ENCODE results near the gene ICOS.

The ICOS gene

DNA sequence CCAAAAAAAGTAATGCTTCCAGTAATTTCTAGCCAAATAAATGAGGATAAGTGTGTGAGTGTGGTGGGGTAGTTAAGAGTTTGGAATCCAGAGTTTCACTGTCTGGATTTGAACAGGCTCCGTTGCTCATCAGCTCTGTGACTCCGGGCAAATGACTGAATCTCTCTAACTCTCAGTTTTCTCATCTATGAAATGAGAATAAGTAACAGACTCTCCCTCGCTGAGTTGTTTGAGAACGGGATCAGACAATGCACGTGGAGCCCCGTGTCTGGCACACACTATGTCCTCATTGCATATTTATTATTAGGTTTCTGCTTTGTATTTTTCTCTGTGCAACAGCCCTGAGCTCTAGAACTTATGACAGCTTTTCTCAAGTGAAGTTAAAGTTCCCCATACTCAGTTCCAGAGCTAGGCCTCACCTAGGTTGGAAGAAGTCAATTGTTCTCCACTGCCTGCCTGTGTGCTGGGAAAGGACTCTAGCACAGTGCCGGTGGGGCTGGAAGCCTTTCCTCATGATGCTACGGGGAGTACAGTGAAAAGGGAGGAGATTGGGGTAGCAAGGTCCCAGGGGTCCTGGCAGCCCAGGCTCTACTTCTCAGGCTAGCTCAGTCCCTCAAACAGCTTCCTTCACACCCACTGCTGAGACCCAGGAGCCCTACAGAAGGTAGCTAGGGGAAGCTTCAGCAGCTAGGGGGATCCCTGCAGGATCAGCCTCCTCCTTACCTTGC, 1.7 kb upstream of the ICOS start (continued):
- no peak for TF ChIP-seq TCF4 (CRISPR knock-in tag; IDR thresholded peaks at IDR 0.05; ENCODE audit: borderline replicate concordance)

DNA sequence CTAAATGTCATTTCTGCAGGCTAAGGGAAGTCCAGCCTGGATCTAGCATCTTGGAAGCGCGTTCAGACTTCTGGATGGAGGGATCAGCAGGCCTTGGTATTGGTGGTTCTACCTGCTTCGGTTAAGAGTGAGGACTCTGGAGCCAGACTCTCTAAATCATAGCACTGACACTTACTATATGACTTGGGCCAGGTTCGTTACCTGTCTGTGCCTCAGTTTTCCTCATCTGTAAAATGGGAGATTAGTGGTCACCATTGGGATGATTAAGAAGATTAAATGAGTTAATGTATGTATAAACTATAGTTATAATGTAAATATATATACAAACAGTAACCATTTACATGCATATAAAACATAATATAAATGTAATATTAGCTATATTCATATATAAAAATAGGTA, 995 bp upstream of the ICOS start:
- no peak for ATAC-seq
- TF ChIP-seq, protein P1, sequence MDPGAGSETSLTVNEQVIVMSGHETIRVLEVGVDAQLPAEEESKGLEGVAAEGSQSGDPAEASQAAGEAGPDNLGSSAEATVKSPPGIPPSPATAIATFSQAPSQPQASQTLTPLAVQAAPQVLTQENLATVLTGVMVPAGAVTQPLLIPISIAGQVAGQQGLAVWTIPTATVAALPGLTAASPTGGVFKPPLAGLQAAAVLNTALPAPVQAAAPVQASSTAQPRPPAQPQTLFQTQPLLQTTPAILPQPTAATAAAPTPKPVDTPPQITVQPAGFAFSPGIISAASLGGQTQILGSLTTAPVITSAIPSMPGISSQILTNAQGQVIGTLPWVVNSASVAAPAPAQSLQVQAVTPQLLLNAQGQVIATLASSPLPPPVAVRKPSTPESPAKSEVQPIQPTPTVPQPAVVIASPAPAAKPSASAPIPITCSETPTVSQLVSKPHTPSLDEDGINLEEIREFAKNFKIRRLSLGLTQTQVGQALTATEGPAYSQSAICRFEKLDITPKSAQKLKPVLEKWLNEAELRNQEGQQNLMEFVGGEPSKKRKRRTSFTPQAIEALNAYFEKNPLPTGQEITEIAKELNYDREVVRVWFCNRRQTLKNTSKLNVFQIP (CRISPR knock-in tag; IDR thresholded peaks at IDR 0.05; ENCODE audit: borderline replicate concordance, low read depth) = no peak
- TF ChIP-seq SNAI2 (CRISPR knock-in tag; IDR thresholded peaks at IDR 0.05) (no peak), ISL1 (CRISPR knock-in tag; IDR thresholded peaks at IDR 0.05) (no peak), OSR1 (CRISPR knock-in tag; IDR thresholded peaks at IDR 0.05) (no peak), CSDC2 (CRISPR knock-in tag; IDR thresholded peaks at IDR 0.05) (no peak), ZNF70 (CRISPR knock-in tag; IDR thresholded peaks at IDR 0.05) (no peak), GLIS3 (CRISPR knock-in tag; IDR thresholded peaks at IDR 0.05) (no peak), PPARA (CRISPR knock-in tag; IDR thresholded peaks at IDR 0.05; ENCODE audit: borderline replicate concordance) (no peak)
- TF ChIP-seq, protein P2, sequence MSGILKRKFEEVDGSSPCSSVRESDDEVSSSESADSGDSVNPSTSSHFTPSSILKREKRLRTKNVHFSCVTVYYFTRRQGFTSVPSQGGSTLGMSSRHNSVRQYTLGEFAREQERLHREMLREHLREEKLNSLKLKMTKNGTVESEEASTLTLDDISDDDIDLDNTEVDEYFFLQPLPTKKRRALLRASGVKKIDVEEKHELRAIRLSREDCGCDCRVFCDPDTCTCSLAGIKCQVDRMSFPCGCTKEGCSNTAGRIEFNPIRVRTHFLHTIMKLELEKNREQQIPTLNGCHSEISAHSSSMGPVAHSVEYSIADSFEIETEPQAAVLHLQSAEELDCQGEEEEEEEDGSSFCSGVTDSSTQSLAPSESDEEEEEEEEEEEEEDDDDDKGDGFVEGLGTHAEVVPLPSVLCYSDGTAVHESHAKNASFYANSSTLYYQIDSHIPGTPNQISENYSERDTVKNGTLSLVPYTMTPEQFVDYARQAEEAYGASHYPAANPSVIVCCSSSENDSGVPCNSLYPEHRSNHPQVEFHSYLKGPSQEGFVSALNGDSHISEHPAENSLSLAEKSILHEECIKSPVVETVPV (CRISPR knock-in tag; IDR thresholded peaks at IDR 0.05) = no peak
- TF ChIP-seq, protein P3, sequence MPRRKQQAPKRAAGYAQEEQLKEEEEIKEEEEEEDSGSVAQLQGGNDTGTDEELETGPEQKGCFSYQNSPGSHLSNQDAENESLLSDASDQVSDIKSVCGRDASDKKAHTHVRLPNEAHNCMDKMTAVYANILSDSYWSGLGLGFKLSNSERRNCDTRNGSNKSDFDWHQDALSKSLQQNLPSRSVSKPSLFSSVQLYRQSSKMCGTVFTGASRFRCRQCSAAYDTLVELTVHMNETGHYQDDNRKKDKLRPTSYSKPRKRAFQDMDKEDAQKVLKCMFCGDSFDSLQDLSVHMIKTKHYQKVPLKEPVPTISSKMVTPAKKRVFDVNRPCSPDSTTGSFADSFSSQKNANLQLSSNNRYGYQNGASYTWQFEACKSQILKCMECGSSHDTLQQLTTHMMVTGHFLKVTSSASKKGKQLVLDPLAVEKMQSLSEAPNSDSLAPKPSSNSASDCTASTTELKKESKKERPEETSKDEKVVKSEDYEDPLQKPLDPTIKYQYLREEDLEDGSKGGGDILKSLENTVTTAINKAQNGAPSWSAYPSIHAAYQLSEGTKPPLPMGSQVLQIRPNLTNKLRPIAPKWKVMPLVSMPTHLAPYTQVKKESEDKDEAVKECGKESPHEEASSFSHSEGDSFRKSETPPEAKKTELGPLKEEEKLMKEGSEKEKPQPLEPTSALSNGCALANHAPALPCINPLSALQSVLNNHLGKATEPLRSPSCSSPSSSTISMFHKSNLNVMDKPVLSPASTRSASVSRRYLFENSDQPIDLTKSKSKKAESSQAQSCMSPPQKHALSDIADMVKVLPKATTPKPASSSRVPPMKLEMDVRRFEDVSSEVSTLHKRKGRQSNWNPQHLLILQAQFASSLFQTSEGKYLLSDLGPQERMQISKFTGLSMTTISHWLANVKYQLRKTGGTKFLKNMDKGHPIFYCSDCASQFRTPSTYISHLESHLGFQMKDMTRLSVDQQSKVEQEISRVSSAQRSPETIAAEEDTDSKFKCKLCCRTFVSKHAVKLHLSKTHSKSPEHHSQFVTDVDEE (CRISPR knock-in tag; IDR thresholded peaks at IDR 0.05) = no peak
- TF ChIP-seq, protein P4, sequence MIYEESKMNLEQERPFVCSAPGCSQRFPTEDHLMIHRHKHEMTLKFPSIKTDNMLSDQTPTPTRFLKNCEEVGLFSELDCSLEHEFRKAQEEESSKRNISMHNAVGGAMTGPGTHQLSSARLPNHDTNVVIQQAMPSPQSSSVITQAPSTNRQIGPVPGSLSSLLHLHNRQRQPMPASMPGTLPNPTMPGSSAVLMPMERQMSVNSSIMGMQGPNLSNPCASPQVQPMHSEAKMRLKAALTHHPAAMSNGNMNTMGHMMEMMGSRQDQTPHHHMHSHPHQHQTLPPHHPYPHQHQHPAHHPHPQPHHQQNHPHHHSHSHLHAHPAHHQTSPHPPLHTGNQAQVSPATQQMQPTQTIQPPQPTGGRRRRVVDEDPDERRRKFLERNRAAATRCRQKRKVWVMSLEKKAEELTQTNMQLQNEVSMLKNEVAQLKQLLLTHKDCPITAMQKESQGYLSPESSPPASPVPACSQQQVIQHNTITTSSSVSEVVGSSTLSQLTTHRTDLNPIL (CRISPR knock-in tag; IDR thresholded peaks at IDR 0.05; ENCODE audit: low read depth) = no peak

DNA sequence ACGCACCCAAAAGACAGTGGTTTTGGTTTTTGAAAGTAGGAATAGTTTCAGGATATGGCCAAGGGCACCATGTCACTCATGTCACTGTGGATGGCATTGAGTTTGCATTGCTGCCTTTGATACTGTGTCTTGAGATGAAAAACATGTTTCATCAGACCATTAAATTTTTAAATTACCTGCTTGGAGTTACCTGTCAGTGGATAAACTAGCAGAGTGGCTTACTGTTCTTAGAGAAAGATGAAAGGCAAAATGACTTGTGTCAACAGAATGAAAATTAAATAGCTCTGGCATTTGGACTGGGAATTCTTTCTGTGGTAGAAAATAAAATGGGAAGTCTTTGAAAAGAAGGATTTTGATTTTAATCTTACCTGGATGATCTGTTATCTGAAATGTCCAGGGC, 386 bp downstream of the ICOS start:
- no peak for ATAC-seq
- no peak for TF ChIP-seq BACH2 (CRISPR knock-in tag; IDR thresholded peaks at IDR 0.05; ENCODE audit: borderline replicate concordance)
- no peak for TF ChIP-seq ZNF565 (CRISPR knock-in tag; conservative IDR thresholded peaks at IDR 0.05; ENCODE audit: low read depth)

DNA sequence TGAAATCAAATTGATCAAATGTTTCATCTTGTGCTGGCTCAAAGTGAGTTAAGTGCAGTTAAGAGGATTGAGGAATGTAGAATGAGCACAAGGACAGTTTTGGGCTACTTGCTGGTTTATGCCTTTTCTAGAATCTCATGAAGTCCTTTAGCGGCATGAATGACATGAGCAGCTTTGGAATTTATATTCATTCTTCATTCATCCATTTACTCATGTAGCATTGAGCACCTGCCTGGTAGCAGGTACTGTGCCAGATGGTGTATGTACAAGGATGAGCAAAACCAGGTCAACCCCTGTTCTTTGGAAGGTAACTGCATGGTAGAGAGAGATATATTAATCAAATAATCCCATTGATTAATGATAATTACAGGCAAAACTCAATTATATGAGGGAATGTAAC, 1.2 kb downstream of the ICOS start:
- TF ChIP-seq ZNF70 (CRISPR knock-in tag; IDR thresholded peaks at IDR 0.05) = no peak
- no peak for TF ChIP-seq BACH2 (CRISPR knock-in tag; IDR thresholded peaks at IDR 0.05; ENCODE audit: borderline replicate concordance)
- no peak for TF ChIP-seq TOX (CRISPR knock-in tag; IDR thresholded peaks at IDR 0.05; ENCODE audit: borderline replicate concordance)
- no peak for TF ChIP-seq SNAI2 (CRISPR knock-in tag; IDR thresholded peaks at IDR 0.05)
- no peak for TF ChIP-seq ISL1 (CRISPR knock-in tag; IDR thresholded peaks at IDR 0.05)
- no peak for TF ChIP-seq ZFP30 (CRISPR knock-in tag; IDR thresholded peaks at IDR 0.05)
- no peak for TF ChIP-seq ESRRG (CRISPR knock-in tag; IDR thresholded peaks at IDR 0.05)
- no peak for TF ChIP-seq GLIS3 (CRISPR knock-in tag; IDR thresholded peaks at IDR 0.05)
- TF ChIP-seq, protein P4 (CRISPR knock-in tag; IDR thresholded peaks at IDR 0.05; ENCODE audit: low read depth) = no peak
- TF ChIP-seq OSR1 (CRISPR knock-in tag; IDR thresholded peaks at IDR 0.05) = no peak
- no peak for TF ChIP-seq ZNF8 (CRISPR knock-in tag; IDR thresholded peaks at IDR 0.05)
- TF ChIP-seq ZC3H10 (CRISPR knock-in tag; IDR thresholded peaks at IDR 0.05) = no peak
- TF ChIP-seq, protein P2 (CRISPR knock-in tag; IDR thresholded peaks at IDR 0.05) = no peak
- TF ChIP-seq PPARA (CRISPR knock-in tag; IDR thresholded peaks at IDR 0.05; ENCODE audit: borderline replicate concordance) = no peak
- no peak for TF ChIP-seq CSDC2 (CRISPR knock-in tag; IDR thresholded peaks at IDR 0.05)
- TF ChIP-seq RARB (CRISPR knock-in tag; IDR thresholded peaks at IDR 0.05) = no peak
- no peak for ATAC-seq

All from SK-N-SH treated with all-trans-retinoic acid at 6 μM for 48 hours (cell line).